AG08395 (cell line): ENCODE measurements around the gene PRKCB.
A peak's percentile ranks its signal among the peaks of the same experiment; 100 is the strongest.
"Not testable (repeated sequence)": the region's sequence is repeated elsewhere in the genome, so short reads cannot be mapped to it uniquely, and the experiment has no call there.

Source experiments
- DNase-seq: peaks from one replicate; pipeline ENCODE4 v3.0.0; 2012; ENCODE audit warnings: mixed read lengths, low spot score

The PRKCB gene

GRCh38 chr16:24009098-24009497 lies 173.3 kb downstream of the PRKCB start:
- DNase-seq, result no peak

GRCh38 chr16:24009955-24010354 lies 174.2 kb downstream of the PRKCB start:
- no peak for DNase-seq

DNA sequence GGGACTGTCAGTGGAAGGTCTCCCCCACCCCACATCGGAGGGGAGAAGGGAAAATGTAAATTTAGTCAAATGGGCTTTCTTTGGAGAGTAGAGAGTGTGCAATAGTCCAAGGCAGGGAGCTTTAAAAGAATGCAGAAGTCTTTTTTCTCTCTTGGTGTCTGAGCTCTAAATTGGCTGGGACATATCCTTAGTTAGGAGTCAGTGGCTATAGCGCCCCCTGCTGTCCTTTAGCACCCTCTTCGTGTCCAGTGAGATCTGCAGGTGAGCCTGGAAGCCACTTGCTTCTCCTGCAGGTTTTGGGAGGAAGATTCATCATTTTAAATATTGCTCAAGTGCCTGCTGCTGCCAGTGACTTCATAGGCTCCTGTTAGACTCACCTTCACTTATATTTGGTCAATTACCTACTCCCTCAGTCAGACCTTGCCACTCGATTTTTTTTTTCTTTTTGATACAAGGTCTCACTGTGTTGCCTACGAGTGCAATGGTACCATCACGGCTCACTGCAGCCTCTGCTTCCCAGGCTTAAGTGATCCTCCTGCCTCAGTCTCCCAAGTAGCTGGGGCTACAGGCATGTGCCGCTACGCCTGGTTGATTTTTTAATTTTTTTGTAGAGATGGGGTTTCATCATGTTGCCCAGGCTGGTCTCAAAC lies 174.8 kb downstream of the PRKCB start:
- peak; percentile 39 for DNase-seq

- no peak for DNase-seq
These were observed 175.5 kb downstream of the PRKCB start for GRCh38 chr16:24011237-24011636.

GRCh38 chr16:24013054-24013636 lies 177.4 kb downstream of the PRKCB start:
- DNase-seq, result no peak

- no peak for DNase-seq
These were observed 178.3 kb downstream of the PRKCB start for GRCh38 chr16:24013864-24014645.

GRCh38 chr16:24014955-24015354 lies 179.2 kb downstream of the PRKCB start:
- DNase-seq, result not testable (repeated sequence)

- no peak for DNase-seq
These were observed 180.1 kb downstream of the PRKCB start for GRCh38 chr16:24015923-24016322.

- no peak for DNase-seq
These were observed 182.7 kb downstream of the PRKCB start for GRCh38 chr16:24018485-24018884.

DNA sequence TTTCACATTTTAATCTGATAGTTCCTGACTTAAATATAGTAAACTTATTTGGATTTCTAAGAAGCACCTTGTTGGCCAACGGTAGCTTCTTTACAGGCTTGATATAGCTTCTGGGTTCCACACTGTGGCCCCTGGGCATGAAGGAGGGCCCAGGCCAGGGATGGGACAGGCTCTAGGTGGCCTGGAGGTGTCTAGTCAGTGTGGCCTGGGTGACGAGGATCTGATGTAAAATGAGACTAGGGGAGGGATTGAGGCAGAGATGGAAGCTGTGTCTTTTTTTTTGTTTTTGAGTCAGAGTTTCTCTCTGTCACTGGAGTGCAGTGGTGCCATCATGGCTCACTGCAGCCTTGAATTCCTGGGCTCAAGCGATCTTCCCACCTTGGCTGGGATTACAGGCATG lies 187.0 kb downstream of the PRKCB start:
- no peak for DNase-seq

DNA sequence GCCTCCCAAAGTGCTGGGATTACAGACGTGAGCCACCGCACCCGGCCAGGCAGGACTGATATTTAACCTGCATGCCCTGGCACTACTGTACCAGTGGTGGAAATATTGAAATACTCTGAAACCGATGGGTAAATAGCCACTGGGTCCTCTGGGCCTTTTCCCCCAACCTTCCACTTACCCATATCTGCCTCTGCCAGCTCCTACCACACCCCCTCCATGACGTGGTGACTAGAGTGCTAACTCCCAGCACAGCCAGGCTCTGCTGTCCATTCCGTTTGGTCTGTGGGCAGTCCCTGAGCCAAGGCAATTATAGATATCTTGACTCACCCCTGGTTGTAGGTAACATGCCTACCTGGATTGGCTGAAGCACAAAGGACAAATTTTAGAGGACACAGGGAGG lies 187.8 kb downstream of the PRKCB start:
- DNase-seq, result no peak

DNA sequence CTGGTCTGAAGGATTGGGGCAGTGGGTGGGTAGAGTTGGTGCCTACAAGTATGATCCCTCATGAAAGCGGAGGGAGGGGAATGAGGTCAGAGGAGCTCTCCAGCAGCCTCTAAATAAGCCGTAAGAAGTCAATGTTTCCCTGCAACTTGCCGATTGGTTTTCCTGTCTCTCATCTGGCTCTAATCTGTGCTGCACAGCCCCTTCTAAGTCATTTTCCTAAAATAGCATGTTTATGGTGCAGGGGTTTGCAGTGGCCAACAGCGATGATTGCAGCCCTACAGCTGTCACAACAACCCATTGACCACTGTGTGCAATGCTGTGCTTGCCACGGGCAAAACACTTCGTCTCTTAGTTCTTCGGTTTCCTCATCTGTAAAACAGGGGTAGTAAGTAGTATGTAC lies 189.2 kb downstream of the PRKCB start:
- DNase-seq, result no peak

DNA sequence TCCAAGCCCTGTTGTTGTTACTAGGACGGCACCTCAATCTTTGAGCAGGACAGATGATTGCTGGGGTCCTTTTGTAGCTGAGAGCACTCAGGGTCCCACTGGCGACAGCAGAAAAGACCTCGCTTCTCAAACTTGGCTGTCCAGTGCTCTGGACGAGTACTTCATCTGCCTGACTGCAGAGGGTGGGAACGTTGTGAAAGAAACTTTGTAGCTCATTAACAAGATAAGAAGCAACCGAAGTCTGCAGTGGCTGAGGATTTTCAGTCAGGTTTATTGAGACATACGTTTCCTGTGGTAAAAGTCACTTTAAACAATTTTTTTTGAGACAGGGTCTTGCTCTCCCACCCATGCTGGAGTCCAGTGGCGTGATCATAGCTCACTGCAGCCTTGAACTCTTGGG lies 191.7 kb downstream of the PRKCB start:
- no peak for DNase-seq

GRCh38 chr16:24029841-24030240 lies 194.1 kb downstream of the PRKCB start:
- DNase-seq, result not testable (repeated sequence)

DNA sequence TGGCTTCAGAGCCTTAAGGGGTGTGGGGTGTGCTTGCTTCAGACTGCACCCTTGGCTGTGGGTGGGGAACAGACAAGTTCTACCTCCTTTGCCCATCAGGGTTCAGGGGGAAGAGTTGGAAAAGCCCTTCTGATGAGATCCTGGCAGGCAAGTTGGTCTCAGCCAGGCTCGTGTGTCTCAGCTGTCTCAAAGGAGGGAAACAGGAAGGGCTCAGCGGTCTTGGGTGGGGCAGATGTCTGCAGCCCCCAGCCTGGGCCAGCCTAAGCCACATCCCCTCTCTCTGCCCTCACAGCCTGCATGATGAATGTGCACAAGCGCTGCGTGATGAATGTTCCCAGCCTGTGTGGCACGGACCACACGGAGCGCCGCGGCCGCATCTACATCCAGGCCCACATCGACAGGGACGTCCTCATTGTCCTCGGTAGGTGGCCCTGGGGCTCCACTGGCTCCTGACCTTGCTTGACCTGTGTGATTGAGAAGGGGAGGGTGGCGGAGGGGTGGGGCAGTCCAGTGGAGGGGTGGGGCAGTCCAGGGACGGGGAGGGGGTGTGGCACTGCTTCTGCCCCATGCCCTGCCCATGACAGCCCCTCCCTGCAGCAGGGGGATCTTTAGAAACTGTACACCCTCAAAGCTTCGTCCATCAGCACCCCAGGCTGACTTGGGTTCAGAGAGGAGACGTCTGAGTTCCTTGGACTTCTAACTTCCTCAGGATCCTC lies 199.5 kb downstream of the PRKCB start:
- no peak for DNase-seq

DNA sequence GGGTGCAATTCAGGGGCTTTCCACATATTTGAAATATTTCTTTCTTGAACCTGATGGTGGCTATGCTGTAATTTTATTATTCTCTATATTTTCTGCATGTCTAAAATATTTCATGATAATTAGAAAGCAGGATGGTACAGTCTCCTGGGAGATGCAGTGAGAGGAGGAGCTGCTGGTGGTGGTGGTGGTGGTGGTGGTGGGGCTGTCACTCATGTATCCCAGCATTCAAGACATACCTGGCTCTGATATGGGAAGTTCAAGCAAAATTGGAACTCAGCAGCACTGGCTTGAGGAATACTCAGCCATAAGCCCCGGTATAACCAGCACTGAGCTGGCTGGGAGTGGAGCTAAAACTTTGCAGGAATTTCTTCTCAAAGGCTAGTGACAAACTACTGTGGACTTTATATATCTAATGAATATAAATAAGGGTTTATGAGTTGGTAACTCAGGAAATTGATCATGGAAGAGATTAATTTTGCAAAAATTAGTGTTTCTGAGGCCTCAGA lies 200.3 kb downstream of the PRKCB start:
- DNase-seq, result no peak

- DNase-seq, result peak; percentile 78
These were observed 200.8 kb downstream of the PRKCB start for GRCh38 chr16:24036614-24037013.

DNA sequence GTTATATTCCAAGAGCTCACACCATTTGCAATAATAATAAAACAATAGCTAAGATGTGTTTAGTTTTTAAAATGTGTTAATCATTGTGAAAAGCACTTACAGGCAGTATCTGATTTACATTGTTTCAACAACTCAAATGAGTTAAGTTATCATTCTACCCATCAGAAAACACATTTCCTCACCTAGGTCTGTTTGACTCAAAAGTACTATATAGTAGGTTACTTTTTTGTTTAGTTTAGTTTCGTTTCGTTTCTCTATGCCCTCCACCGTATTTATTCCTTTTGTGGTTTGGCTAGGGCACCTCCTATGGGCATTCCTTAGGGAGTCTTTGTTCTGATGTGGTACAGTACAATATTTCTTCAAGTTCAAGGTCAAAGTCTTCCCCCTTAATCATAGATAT lies 201.6 kb downstream of the PRKCB start:
- no peak for DNase-seq

- DNase-seq, result peak; percentile 80
These were observed 206.2 kb downstream of the PRKCB start for GRCh38 chr16:24041834-24042631.

DNA sequence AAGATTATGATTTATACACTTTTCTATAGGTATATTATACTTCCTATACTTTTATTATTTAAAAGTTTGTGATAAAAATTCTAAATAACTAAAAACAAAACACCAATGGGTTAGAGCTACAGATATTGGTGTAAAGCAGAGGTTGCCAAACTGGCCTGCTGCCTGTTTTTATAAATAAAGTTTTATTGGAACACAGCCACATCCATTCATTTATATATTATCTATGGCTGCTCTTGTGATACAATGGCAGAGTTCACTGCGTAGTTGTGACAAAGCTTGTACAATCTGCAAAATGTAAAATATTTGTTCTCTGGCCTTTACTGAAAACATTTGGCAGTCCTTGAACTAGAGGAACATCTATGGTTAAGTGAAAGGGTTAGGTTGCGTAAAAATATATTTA lies 208.7 kb downstream of the PRKCB start:
- no peak for DNase-seq

- DNase-seq, result no peak
These were observed 209.9 kb downstream of the PRKCB start for GRCh38 chr16:24045641-24046040.

- no peak for DNase-seq
These were observed 210.7 kb downstream of the PRKCB start for GRCh38 chr16:24046442-24046841.
